HG03571 (cell line): Measurements from ENCODE around the gene WDR83.
"Not testable (repeated sequence)": the region's sequence is repeated elsewhere in the genome, so short reads cannot be mapped to it uniquely, and the experiment has no call there.

Experiments
- ATAC-seq: cut with Tn5 transposase; IDR thresholded peaks from one replicate; pipeline ENCODE4 v1.9.1; 2021; ENCODE audit not compliant: unreplicated experiment

Gene WDR83

DNA sequence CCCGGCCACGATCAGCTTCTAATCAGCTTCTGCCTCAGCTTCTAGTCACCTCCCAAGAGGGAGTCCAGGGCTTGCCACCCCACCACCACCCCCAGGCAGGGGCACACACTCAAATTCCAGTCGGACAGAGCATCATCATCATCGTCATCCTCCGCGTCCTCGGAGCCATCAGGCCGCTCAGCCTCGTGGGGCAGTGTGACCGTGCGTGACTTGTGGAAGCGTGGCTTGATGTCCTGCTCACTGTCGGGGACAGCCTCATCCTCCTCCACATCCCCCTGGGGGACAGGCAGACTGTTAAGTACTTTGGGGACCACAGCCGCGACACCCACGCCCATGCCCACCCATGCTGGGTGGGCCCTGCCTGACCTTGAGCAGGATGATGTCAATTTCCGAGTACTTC lies 44.6 kb downstream of the WDR83 start:
- no peak for ATAC-seq

DNA sequence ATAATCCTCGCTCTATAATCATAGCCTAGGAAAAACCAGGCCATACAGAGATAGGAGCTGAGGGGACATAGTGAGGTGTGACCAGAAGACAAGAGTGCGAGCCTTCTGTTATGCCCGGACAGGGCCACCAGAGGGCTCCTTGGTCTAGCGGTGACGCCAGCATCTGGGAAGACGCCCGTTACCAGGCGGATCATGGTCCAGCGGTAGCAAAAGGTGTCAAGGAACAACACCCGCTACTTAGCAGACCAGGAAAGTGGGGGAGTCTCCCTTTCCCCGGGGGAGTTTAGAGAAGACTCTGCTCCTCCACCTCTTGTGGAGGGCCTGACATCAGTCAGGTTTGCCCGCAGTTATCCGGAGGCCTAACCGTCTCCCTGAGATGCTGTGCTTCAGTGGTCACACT lies 45.5 kb downstream of the WDR83 start:
- not testable (repeated sequence) for ATAC-seq

- not testable (repeated sequence) for ATAC-seq
These were observed 46.7 kb downstream of the WDR83 start for GRCh38 chr19:12713304-12713703.

DNA sequence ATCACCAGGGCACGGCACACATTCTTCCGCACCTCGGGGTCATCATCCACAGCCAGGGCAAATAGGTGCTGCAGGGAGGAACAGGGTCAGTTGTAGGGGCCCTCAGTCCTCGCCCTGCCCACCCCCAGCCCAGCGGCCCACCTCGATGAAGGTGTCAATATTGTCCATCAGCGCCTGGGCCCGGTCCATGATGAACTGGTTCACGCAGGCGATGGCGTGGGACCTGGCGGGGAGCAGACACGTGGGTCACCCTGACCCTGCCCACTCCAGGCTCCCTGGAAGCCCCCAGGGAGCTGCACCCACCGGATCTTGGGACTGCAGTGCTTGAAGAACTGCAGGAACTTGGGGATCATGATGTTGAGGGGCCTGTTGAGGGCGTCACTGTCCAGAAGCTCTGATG lies 48.5 kb downstream of the WDR83 start:
- ATAC-seq, result no peak

- no peak for ATAC-seq
These were observed 49.3 kb downstream of the WDR83 start for GRCh38 chr19:12715929-12716328.

GRCh38 chr19:12720296-12720695 lies 53.7 kb downstream of the WDR83 start:
- no peak for ATAC-seq

DNA sequence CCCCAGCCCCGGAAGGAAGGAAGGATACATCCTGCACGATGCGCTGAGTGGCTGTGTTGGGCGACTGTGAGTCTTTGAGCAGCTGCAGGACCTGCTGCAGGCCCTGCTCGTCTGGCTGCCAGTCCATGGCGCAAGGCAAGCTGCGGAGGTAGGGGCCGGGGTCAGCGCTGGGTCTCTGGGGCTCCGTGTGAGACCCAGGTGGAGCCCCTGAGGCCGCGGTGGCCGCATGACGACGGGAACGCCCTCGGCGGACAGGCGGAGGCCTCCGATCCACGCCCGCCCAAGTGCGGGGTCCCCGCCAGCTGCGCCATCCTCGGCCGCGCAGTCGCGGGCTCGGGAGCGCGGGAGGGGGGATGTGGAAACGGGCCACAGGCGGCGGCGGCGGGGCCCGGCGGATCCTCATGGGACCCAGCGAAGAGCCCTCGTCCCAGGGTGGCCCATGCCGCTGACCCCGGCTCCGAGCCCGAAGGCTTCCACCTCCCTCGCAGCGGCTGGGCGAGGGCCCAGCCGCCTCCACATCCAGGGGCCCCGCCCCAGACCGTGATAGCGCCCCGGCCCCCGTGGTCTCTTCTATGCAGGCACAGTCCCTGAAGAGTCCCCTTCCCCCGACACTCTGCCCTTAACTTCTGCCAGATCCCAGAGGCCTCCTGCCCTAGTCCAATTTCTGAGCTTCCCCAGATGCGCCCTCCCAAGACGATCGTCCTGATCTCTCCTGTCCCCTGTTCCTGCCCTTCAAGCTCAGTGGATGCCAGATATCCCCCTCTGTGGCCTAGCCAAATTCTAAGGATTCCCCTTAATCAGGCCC lies 54.4 kb downstream of the WDR83 start:
- no peak for ATAC-seq

DNA sequence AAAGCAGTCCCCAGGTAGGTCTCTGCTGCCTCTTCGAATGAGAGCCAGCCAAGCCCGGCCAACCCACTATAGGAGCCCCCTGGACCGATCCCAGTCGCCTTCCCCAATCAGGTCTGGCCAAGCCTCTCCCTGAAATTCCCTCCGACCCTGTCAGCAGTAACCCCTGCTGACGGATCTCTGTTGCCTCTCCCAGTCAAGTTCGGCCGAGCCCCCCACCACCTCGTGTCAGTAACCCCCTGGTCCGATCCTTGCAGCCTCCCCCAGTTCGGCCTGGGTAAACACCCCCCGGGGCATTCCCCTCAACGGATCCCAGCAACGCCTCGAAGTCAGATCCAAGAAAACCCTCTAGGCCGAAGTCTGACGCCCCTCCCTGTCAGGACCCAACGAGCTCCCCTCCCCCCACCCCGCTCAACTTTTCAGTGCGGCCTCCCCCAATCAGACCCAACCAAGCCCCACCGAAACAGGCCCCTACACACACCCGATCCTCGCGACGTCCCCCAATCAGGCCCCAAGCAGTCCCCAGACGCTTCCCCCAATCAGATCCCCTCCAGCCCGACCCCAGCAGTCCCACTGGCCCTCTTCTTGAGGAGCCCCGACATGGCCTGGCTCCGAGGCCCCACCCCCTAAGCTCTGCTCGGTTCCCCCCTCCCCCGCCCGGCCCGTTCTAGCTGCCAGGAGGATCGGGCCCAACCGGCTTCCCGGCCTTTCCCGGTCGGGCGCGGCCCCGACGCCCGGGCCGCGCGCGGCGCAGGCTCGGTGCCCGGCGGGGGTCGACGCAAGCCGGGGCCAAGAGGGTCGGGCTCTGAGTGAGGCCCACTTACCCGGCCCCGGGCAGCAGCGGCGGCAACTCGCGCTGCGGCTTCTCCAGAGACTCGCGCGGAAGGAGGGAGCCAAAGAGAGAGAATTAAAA lies 55.3 kb downstream of the WDR83 start:
- ATAC-seq, result peak; percentile 18

DNA sequence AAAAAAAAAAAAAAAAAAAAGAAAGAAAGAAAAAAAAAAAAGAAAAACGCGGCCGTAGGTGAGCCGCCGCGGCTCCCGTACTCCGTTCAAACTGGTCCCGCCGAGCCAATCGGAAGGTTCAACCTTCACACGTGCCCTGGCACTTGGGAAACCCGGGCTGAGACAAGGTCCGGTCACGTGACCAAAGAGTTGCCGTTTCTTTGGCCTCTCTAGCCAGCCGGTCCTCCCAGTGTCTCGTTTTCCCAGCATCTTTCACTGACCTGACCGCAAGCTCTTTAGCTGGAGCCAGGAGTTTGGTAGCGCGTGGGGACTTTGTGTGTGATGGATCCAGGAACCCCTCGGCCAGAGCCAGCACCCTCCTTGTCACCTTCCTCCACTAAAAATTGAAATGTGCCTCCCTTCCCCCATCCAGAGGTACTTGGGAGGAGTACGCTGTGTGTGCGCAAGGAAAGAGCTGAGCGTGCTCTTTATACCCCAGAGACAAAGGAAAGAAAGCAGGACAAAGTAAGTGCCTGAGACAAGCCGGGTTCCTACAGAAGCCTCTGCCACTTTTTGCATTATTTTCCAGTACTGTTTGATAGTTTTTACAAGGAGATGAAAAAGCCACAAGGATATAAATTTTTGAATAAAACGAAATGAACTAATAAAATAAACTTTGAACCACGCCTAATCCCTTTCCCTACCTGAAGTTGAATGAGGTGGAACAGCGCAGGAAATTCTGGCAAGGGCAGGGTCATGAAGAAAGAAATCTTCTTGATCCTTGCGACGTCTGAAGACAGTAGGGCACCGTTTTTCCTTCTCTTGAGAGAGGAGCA lies 56.2 kb downstream of the WDR83 start:
- ATAC-seq, result peak; percentile 65

DNA sequence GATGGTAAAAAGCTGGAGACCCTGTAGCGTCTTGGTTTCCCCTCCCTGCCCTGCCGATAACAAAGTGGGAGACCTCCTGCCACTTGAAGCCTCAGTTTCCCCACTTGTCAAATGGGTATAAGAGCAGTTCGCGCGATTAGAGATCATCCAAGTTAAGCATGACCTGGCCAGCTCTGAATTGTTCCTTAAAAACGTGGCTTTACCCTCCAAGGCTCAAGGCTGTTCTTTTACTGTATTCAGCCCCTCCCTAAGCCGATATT lies 56.7 kb downstream of the WDR83 start:
- no peak for ATAC-seq

GRCh38 chr19:12723641-12724426 lies 57.2 kb downstream of the WDR83 start, which contains the start of gene TNPO2:
Gene TNPO2, minus strand, starts transcription at chr19:12723932. Its CDS starts 2,955 bp downstream, at chr19:12720977.
- ATAC-seq, result no peak
